Natural killer cell (primary cell): Measurements from ENCODE around the gene ATP5MC3. TPM values are rescaled to one million over a fixed set of nuclear protein-coding genes. Genes with fewer than 3 reads are reported as not detected.

Experiments used
- ATAC-seq, 3 donors: fragments of 150-1000 bp in 2 of 3; fragments of 200-7000 bp in 1 of 3; cut with Tn5 transposase; 1 replicate in 1 of 3; 2 replicates in 2 of 3; pipeline ENCODE4 v1.10.0; 2021; ENCODE audit warnings: mild to moderate bottlenecking in 2 of 3, moderate library complexity in 2 of 3
- DNase-seq, 2 donors: peaks; one replicate each; pipeline versions ENCODE4 v3.0.0 to v3.0.0-alpha.2; 2013 to 2021; ENCODE audit warnings: mixed read lengths in 1 of 2
- H3K27ac ChIP-seq: one replicate; pipeline ENCODE4 v1.5.1; 2013; ENCODE audit warnings: mild to moderate bottlenecking, low read length
- H3K27me3 ChIP-seq: one replicate; pipeline ENCODE4 v1.6.1; 2013; ENCODE audit warnings: low read length; ENCODE audit not compliant: control insufficient read depth, insufficient read depth
- H3K36me3 ChIP-seq: one replicate; pipeline ENCODE4 v1.6.1; 2013; ENCODE audit warnings: low read length; ENCODE audit not compliant: control insufficient read depth, insufficient read depth
- H3K4me1 ChIP-seq: one replicate; pipeline ENCODE4 v1.6.1; 2013; ENCODE audit warnings: low read length; ENCODE audit not compliant: control insufficient read depth, insufficient read depth
- H3K4me3 ChIP-seq: one replicate; pipeline ENCODE4 v1.5.1; 2013; ENCODE audit warnings: low read length
- H3K9me3 ChIP-seq: one replicate; pipeline ENCODE4 v1.6.1; 2013; ENCODE audit warnings: low read length; ENCODE audit not compliant: control insufficient read depth, insufficient read depth
- H3K27ac Mint-ChIP-seq, 2 donors: one replicate each; pipeline ENCODE4 v1.8.0; 2022; ENCODE audit warnings: mild to moderate bottlenecking in 2 of 2, mixed read lengths in 2 of 2, moderate library complexity in 1 of 2
- H3K27me3 Mint-ChIP-seq, 2 donors: one replicate each; pipeline ENCODE4 v1.8.0; 2022; ENCODE audit warnings: low read depth in 2 of 2, mixed read lengths in 2 of 2
- H3K36me3 Mint-ChIP-seq: one replicate; pipeline ENCODE4 v1.8.0; 2022; ENCODE audit warnings: mixed read lengths
- H3K4me1 Mint-ChIP-seq, 2 donors: one replicate each; pipeline ENCODE4 v1.8.0; 2022; ENCODE audit warnings: mixed read lengths in 2 of 2
- H3K4me3 Mint-ChIP-seq: one replicate; pipeline ENCODE4 v1.8.0; 2022; ENCODE audit warnings: mild to moderate bottlenecking, moderate library complexity, mixed read lengths
- H3K9me3 Mint-ChIP-seq, 2 donors: one replicate each; pipeline ENCODE4 v1.8.0; 2022; ENCODE audit warnings: mixed read lengths in 2 of 2
- CTCF ChIP-seq: fragments of 200-600 bp; IDR thresholded peaks from one replicate; pipeline ENCODE4 v1.8.0; 2022; ENCODE audit warnings: antibody characterized with exemption
- WGBS: methylation state at CpG from one replicate; pipeline ENCODE4 v1.1.7; 2013; ENCODE audit warnings: missing lambda C conversion rate; ENCODE audit not compliant: insufficient coverage; 5-methylcytosine and 5-hydroxymethylcytosine counted together
- intact Hi-C: fragments of 100-400 bp; cut with micrococcal nuclease; formaldehyde crosslinking; loops from one replicate; pipeline ENCODE4 v1.14.2; 2022
- total RNA-seq, 4 donors: library from RNA; stranded (reverse); fragments of 120-200 nt in 1 of 4; gene quantifications; one replicate each; pipeline versions ENCODE4 v1.2.3 to v1.2.4, GENCODE V29; 2013 to 2022

The ATP5MC3 gene
- total RNA-seq, 3 donors from 2014 or later (not counting 1 experiment from before 2014, with no cell fraction given) = 67.1 to 82.2 (median 81.0) TPM

GRCh38 chr2:175164235-175164634, 17.3 kb downstream of the ATP5MC3 start:
- no peak overlapping the region for H3K4me3 Mint-ChIP-seq
- Histone ChIP-seq H3K27ac (no peak overlapping the region), H3K9me3 (no peaks in the 10 kb centered on the region), H3K36me3 (no peaks in the 10 kb centered on the region), H3K4me1 (peaks cover 12% of the 10 kb centered on the region), H3K4me3 (no peak overlapping the region), H3K27me3 (no peaks in the 10 kb centered on the region)
- H3K27ac Mint-ChIP-seq = peak overlapping the region; percentile 18 to 35
- no peaks in the 10 kb centered on the region for H3K36me3 Mint-ChIP-seq
- no peaks in the 10 kb centered on the region for H3K27me3 Mint-ChIP-seq
- 93% methylated on average over 8 of the region's 8 CpGs for WGBS
- H3K4me1 Mint-ChIP-seq = peaks cover 27 to 36% of the 10 kb centered on the region in 2 donors
- intact Hi-C loops = no loop called here
- DNase-seq (no peak), ATAC-seq (no peak)
- no peak for TF ChIP-seq CTCF
- no peaks in the 10 kb centered on the region for H3K9me3 Mint-ChIP-seq

GRCh38 chr2:175158894-175159293, 22.6 kb downstream of the ATP5MC3 start:
- TF ChIP-seq CTCF = no peak
- intact Hi-C loops = no loop called here
- H3K4me3 ChIP-seq = no peak overlapping the region
- Mint-ChIP-seq H3K27ac (no peak overlapping the region), H3K36me3 (no peaks in the 10 kb centered on the region), H3K4me3 (no peak overlapping the region), H3K9me3 (no peaks in the 10 kb centered on the region), H3K27me3 (no peaks in the 10 kb centered on the region), H3K4me1 (peaks cover 25 to 29% of the 10 kb centered on the region in 2 donors)
- no peaks in the 10 kb centered on the region for H3K9me3 ChIP-seq
- H3K27ac ChIP-seq = no peak overlapping the region
- H3K36me3 ChIP-seq = no peaks in the 10 kb centered on the region
- ATAC-seq (no peak), DNase-seq (no peak)
- no peaks in the 10 kb centered on the region for H3K27me3 ChIP-seq
- 95% methylated on average over 4 of the region's 4 CpGs for WGBS
- peaks cover 2% of the 10 kb centered on the region for H3K4me1 ChIP-seq

- no peak for TF ChIP-seq CTCF
- Mint-ChIP-seq H3K27me3 (no peaks in the 10 kb centered on the region), H3K36me3 (no peaks in the 10 kb centered on the region), H3K4me1 (peaks cover 42 to 50% of the 10 kb centered on the region in 2 donors), H3K27ac (no peak overlapping the region), H3K9me3 (no peaks in the 10 kb centered on the region), H3K4me3 (no peak overlapping the region)
- DNase-seq = no peak
- H3K4me3 ChIP-seq = no peak overlapping the region
- intact Hi-C loops = no loop called here
- H3K4me1 ChIP-seq = peaks cover 2% of the 10 kb centered on the region
- no peaks in the 10 kb centered on the region for H3K27me3 ChIP-seq
- no peaks in the 10 kb centered on the region for H3K36me3 ChIP-seq
- ATAC-seq = no peak
- no peaks in the 10 kb centered on the region for H3K9me3 ChIP-seq
- WGBS = 98% methylated on average over 4 of the region's 5 CpGs
- no peak overlapping the region for H3K27ac ChIP-seq
These were observed 25.0 kb downstream of the ATP5MC3 start for GRCh38 chr2:175156534-175156933.

- DNase-seq (no peak), ATAC-seq (peak; percentile 58 to 82 (median 77))
- H3K4me1 ChIP-seq = no peaks in the 10 kb centered on the region
- no peaks in the 10 kb centered on the region for H3K9me3 ChIP-seq
- H3K4me3 ChIP-seq = no peak overlapping the region
- H3K9me3 Mint-ChIP-seq = no peaks in the 10 kb centered on the region
- H3K27me3 Mint-ChIP-seq = no peaks in the 10 kb centered on the region
- peak overlapping the region; percentile 16 to 79 for H3K27ac Mint-ChIP-seq
- TF ChIP-seq CTCF = no peak
- no peak overlapping the region for H3K27ac ChIP-seq
- intact Hi-C loops = no loop called here
- no peaks in the 10 kb centered on the region for H3K27me3 ChIP-seq
- H3K4me1 Mint-ChIP-seq = peaks cover 43 to 49% of the 10 kb centered on the region in 2 donors
- H3K4me3 Mint-ChIP-seq = no peak overlapping the region
- H3K36me3 ChIP-seq = peaks cover 2% of the 10 kb centered on the region
- H3K36me3 Mint-ChIP-seq = no peaks in the 10 kb centered on the region
These were observed 26.8 kb downstream of the ATP5MC3 start for GRCh38 chr2:175154661-175155082.
